GM23338 (cell line): ENCODE measurements around the gene ADCY5. TPM values are rescaled to one million over a fixed set of nuclear protein-coding genes. Genes with fewer than 3 reads are reported as not detected.

ENCODE experiments used
- ATAC-seq: fragments of 200-7000 bp; cut with Tn5 transposase; 3 replicates; pipeline ENCODE4 v1.9.1; 2020
- DNase-seq: peaks from one replicate; pipeline ENCODE4 v3.0.0-alpha.2; 2015; ENCODE audit warnings: low spot score
- H2AFZ ChIP-seq: fragments of 200-600 bp; sonication (generic); 2 replicates; pipeline ENCODE4 v1.8.0; 2016; ENCODE audit warnings: antibody characterized with exemption, mild to moderate bottlenecking, moderate library complexity
- H3F3A ChIP-seq: fragments of 200-600 bp; sonication (generic); replicated peaks from 2 replicates; pipeline ENCODE4 v1.8.0; 2017; ENCODE audit warnings: antibody characterized with exemption, mixed run types, low read depth
- H3K27ac ChIP-seq: fragments of 200-600 bp; sonication (generic); 2 replicates; pipeline ENCODE4 v1.6.1; 2016; ENCODE audit warnings: low read depth
- H3K27me3 ChIP-seq: fragments of 200-600 bp; sonication (generic); 2 replicates; pipeline ENCODE4 v1.8.0; 2016; ENCODE audit warnings: mild to moderate bottlenecking, mixed run types, moderate library complexity; ENCODE audit not compliant: insufficient read depth
- H3K36me3 ChIP-seq: fragments of 200-600 bp; sonication (generic); 2 replicates; pipeline ENCODE4 v1.8.0; 2016; ENCODE audit warnings: mild to moderate bottlenecking; ENCODE audit not compliant: insufficient read depth
- H3K4me1 ChIP-seq: fragments of 200-600 bp; sonication (generic); 2 replicates; pipeline ENCODE4 v1.8.0; 2016; ENCODE audit warnings: mild to moderate bottlenecking, moderate library complexity; ENCODE audit not compliant: insufficient read depth
- H3K4me2 ChIP-seq: fragments of 200-600 bp; sonication (generic); 2 replicates; pipeline ENCODE4 v1.7.1; 2017; ENCODE audit warnings: mixed run types
- H3K4me3 ChIP-seq: fragments of 200-600 bp; sonication (generic); 2 replicates; pipeline ENCODE4 v1.6.1; 2016; ENCODE audit warnings: mixed run types
- H3K79me2 ChIP-seq: fragments of 200-600 bp; sonication (generic); replicated peaks from 2 replicates; pipeline ENCODE4 v1.8.0; 2017; ENCODE audit warnings: mild to moderate bottlenecking; ENCODE audit not compliant: insufficient read depth
- H3K9me2 ChIP-seq: fragments of 200-600 bp; sonication (generic); 2 replicates; pipeline ENCODE4 v1.8.0; 2017; ENCODE audit not compliant: insufficient read depth
- H4K20me1 ChIP-seq: fragments of 200-600 bp; sonication (generic); replicated peaks from 2 replicates; pipeline ENCODE4 v1.8.0; 2017; ENCODE audit warnings: mild to moderate bottlenecking; ENCODE audit not compliant: insufficient read depth
- H3K27ac Mint-ChIP-seq: 2 replicates; pipeline ENCODE4 v1.8.0; 2020; ENCODE audit warnings: inconsistent platforms, mild to moderate bottlenecking, moderate library complexity, mixed read lengths
- H3K27me3 Mint-ChIP-seq: 3 replicates; pipeline ENCODE4 v1.8.0; 2022; ENCODE audit warnings: low read depth, mild to moderate bottlenecking, moderate library complexity, mixed read lengths, inconsistent platforms; ENCODE audit not compliant: insufficient read depth, poor library complexity
- H3K36me3 Mint-ChIP-seq: 3 replicates; pipeline ENCODE4 v1.8.0; 2021; ENCODE audit warnings: low read depth, mild to moderate bottlenecking, inconsistent platforms, moderate library complexity, mixed read lengths
- H3K4me1 Mint-ChIP-seq: 3 replicates; pipeline ENCODE4 v1.8.0; 2020; ENCODE audit warnings: mild to moderate bottlenecking, inconsistent platforms, mixed read lengths
- H3K4me3 Mint-ChIP-seq: 3 replicates; pipeline ENCODE4 v1.8.0; 2021; ENCODE audit warnings: moderate library complexity, mild to moderate bottlenecking, inconsistent platforms, mixed read lengths
- H3K9me3 Mint-ChIP-seq: 3 replicates; pipeline ENCODE4 v1.8.0; 2020; ENCODE audit warnings: moderate library complexity, mild to moderate bottlenecking, inconsistent platforms, mixed read lengths
- CREB1 ChIP-seq: fragments of 250-450 bp; sonication (Bioruptor Pico); IDR thresholded peaks from 2 replicates; pipeline ENCODE4 v1.5.0; 2020; ENCODE audit warnings: low read depth, mild to moderate bottlenecking, moderate library complexity
- EZH2 ChIP-seq: fragments of 200-600 bp; sonication (generic); IDR thresholded peaks from one replicate; pipeline ENCODE4 v1.8.0; 2017; ENCODE audit warnings: antibody characterized with exemption, mild to moderate bottlenecking, low read depth; ENCODE audit not compliant: unreplicated experiment
- EZH2phosphoT487 ChIP-seq: fragments of 200-600 bp; sonication (generic); IDR thresholded peaks from one replicate; pipeline ENCODE4 v1.8.1; 2018; ENCODE audit warnings: antibody characterized with exemption; ENCODE audit not compliant: unreplicated experiment
- JUNB ChIP-seq: IDR thresholded peaks from one replicate; pipeline ENCODE4 v1.6.1; 2016; ENCODE audit warnings: antibody characterized with exemption; ENCODE audit not compliant: unreplicated experiment
- NANOG ChIP-seq: IDR thresholded peaks from 2 replicates; pipeline ENCODE4 v1.6.1; 2016; ENCODE audit warnings: antibody characterized with exemption, borderline replicate concordance
- POLR2AphosphoS5 ChIP-seq: IDR thresholded peaks from 2 replicates; pipeline ENCODE4 v1.6.1; 2016; ENCODE audit warnings: antibody characterized with exemption, low read depth
- STAT1 ChIP-seq: IDR thresholded peaks from one replicate; pipeline ENCODE4 v1.6.1; 2016; ENCODE audit warnings: antibody characterized with exemption; ENCODE audit not compliant: unreplicated experiment
- ZNF114 ChIP-seq: fragments of 250-450 bp; sonication (Bioruptor Pico); IDR thresholded peaks from 2 replicates; pipeline ENCODE4 v1.5.0; 2020; ENCODE audit warnings: mild to moderate bottlenecking, moderate library complexity
- ZNF331 ChIP-seq: fragments of 250-450 bp; sonication (Bioruptor Pico); IDR thresholded peaks from 2 replicates; pipeline ENCODE4 v1.5.0; 2020; ENCODE audit warnings: low read depth, mild to moderate bottlenecking, moderate library complexity
- polyA plus RNA-seq: library from polyadenylated mRNA; unstranded; fragments of >200 nt; fragmentation: Nextera tagmentation; extraction: Ambion mirVana; gene quantifications from 2 replicates; pipeline ENCODE4 v1.2.1, GENCODE V29; 2016
- total RNA-seq: library from RNA; depleted of rRNA; stranded (reverse); fragments of >200 nt; shearing (Covaris generic); gene quantifications from 2 replicates; pipeline ENCODE4 v1.2.3, GENCODE V29; 2014
- TF ChIP-seq, protein P1 (sequence below): IDR thresholded peaks from 2 replicates; pipeline ENCODE4 v1.6.1; 2016; ENCODE audit warnings: antibody characterized with exemption
- TF ChIP-seq, protein P2 (sequence below): IDR thresholded peaks from one replicate; pipeline ENCODE4 v1.6.1; 2018; ENCODE audit warnings: antibody characterized with exemption; ENCODE audit not compliant: unreplicated experiment
- TF ChIP-seq, protein P3 (sequence below): fragments of 250-450 bp; sonication (Bioruptor Pico); IDR thresholded peaks from 2 replicates; pipeline ENCODE4 v1.5.0; 2020; ENCODE audit warnings: mild to moderate bottlenecking, moderate library complexity
- TF ChIP-seq, protein P4 (sequence below), 2 experiments: fragments of 200-600 bp in 1 of 2; sonication (generic) in 1 of 2; conservative IDR thresholded peaks; 2 replicates each; pipeline versions ENCODE4 v1.5.1 to v1.6.1; 2016 to 2017; ENCODE audit warnings: antibody characterized with exemption in 2 of 2, low read depth in 2 of 2, mild to moderate bottlenecking in 2 of 2, moderate library complexity in 1 of 2

The ADCY5 gene
- total and polyA plus RNA-seq, 2 experiments from 2014 or later: 3.5 to 10.2 TPM

DNA sequence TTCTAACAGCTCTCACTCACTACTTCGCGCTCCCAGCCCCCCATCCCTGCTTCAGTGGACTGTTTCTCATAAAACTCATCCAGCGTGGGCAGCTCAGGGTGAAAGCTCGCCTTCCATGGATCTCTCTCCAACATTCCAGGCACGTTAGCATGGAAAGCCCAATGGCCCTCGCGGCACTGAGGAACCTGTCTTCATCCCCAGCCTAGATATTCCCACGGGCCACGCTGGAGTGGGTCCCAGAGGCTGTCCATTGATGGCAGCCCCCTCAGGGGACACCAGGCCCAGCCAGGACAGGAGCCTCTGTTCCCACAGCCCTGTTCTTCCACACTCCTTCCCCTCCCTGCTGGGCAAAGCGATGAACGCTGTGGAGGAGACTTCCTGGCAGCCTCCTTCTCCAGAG lies 126.0 kb downstream of the ADCY5 start:
- Histone ChIP-seq H3K27ac (no peak overlapping the region), H3K27me3 (no peaks in the 10 kb centered on the region), H3K9me2 (no peaks in the 10 kb centered on the region), H2AFZ (no peak overlapping the region), H3F3A (no peaks in the 10 kb centered on the region), H3K4me2 (no peak overlapping the region), H3K4me3 (no peak overlapping the region), H4K20me1 (no peaks in the 10 kb centered on the region), H3K36me3 (no peaks in the 10 kb centered on the region), H3K79me2 (no peaks in the 10 kb centered on the region), H3K4me1 (peaks cover 14% of the 10 kb centered on the region)
- DNase-seq (no peak), ATAC-seq (no peak)
- Mint-ChIP-seq H3K4me1 (peaks cover 43% of the 10 kb centered on the region), H3K27me3 (peaks cover 10% of the 10 kb centered on the region), H3K4me3 (no peak overlapping the region; the same call in 2 of the 3 replicates), H3K27ac (no peak overlapping the region), H3K36me3 (peaks cover 3% of the 10 kb centered on the region; the same call in 1 of the 3 replicates), H3K9me3 (no peaks in the 10 kb centered on the region; the same call in 2 of the 3 replicates)
- TF ChIP-seq ZNF331 (CRISPR knock-in tag) (no peak), EZH2phosphoT487 (no peak), JUNB (no peak), EZH2 (no peak), NANOG (no peak), ZNF114 (no peak), STAT1 (no peak), POLR2AphosphoS5 (no peak), CREB1 (CRISPR knock-in tag) (no peak)
- TF ChIP-seq, protein P1, sequence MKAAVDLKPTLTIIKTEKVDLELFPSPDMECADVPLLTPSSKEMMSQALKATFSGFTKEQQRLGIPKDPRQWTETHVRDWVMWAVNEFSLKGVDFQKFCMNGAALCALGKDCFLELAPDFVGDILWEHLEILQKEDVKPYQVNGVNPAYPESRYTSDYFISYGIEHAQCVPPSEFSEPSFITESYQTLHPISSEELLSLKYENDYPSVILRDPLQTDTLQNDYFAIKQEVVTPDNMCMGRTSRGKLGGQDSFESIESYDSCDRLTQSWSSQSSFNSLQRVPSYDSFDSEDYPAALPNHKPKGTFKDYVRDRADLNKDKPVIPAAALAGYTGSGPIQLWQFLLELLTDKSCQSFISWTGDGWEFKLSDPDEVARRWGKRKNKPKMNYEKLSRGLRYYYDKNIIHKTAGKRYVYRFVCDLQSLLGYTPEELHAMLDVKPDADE: no peak
- TF ChIP-seq, protein P2, sequence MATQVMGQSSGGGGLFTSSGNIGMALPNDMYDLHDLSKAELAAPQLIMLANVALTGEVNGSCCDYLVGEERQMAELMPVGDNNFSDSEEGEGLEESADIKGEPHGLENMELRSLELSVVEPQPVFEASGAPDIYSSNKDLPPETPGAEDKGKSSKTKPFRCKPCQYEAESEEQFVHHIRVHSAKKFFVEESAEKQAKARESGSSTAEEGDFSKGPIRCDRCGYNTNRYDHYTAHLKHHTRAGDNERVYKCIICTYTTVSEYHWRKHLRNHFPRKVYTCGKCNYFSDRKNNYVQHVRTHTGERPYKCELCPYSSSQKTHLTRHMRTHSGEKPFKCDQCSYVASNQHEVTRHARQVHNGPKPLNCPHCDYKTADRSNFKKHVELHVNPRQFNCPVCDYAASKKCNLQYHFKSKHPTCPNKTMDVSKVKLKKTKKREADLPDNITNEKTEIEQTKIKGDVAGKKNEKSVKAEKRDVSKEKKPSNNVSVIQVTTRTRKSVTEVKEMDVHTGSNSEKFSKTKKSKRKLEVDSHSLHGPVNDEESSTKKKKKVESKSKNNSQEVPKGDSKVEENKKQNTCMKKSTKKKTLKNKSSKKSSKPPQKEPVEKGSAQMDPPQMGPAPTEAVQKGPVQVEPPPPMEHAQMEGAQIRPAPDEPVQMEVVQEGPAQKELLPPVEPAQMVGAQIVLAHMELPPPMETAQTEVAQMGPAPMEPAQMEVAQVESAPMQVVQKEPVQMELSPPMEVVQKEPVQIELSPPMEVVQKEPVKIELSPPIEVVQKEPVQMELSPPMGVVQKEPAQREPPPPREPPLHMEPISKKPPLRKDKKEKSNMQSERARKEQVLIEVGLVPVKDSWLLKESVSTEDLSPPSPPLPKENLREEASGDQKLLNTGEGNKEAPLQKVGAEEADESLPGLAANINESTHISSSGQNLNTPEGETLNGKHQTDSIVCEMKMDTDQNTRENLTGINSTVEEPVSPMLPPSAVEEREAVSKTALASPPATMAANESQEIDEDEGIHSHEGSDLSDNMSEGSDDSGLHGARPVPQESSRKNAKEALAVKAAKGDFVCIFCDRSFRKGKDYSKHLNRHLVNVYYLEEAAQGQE: no peak
- TF ChIP-seq, protein P3, sequence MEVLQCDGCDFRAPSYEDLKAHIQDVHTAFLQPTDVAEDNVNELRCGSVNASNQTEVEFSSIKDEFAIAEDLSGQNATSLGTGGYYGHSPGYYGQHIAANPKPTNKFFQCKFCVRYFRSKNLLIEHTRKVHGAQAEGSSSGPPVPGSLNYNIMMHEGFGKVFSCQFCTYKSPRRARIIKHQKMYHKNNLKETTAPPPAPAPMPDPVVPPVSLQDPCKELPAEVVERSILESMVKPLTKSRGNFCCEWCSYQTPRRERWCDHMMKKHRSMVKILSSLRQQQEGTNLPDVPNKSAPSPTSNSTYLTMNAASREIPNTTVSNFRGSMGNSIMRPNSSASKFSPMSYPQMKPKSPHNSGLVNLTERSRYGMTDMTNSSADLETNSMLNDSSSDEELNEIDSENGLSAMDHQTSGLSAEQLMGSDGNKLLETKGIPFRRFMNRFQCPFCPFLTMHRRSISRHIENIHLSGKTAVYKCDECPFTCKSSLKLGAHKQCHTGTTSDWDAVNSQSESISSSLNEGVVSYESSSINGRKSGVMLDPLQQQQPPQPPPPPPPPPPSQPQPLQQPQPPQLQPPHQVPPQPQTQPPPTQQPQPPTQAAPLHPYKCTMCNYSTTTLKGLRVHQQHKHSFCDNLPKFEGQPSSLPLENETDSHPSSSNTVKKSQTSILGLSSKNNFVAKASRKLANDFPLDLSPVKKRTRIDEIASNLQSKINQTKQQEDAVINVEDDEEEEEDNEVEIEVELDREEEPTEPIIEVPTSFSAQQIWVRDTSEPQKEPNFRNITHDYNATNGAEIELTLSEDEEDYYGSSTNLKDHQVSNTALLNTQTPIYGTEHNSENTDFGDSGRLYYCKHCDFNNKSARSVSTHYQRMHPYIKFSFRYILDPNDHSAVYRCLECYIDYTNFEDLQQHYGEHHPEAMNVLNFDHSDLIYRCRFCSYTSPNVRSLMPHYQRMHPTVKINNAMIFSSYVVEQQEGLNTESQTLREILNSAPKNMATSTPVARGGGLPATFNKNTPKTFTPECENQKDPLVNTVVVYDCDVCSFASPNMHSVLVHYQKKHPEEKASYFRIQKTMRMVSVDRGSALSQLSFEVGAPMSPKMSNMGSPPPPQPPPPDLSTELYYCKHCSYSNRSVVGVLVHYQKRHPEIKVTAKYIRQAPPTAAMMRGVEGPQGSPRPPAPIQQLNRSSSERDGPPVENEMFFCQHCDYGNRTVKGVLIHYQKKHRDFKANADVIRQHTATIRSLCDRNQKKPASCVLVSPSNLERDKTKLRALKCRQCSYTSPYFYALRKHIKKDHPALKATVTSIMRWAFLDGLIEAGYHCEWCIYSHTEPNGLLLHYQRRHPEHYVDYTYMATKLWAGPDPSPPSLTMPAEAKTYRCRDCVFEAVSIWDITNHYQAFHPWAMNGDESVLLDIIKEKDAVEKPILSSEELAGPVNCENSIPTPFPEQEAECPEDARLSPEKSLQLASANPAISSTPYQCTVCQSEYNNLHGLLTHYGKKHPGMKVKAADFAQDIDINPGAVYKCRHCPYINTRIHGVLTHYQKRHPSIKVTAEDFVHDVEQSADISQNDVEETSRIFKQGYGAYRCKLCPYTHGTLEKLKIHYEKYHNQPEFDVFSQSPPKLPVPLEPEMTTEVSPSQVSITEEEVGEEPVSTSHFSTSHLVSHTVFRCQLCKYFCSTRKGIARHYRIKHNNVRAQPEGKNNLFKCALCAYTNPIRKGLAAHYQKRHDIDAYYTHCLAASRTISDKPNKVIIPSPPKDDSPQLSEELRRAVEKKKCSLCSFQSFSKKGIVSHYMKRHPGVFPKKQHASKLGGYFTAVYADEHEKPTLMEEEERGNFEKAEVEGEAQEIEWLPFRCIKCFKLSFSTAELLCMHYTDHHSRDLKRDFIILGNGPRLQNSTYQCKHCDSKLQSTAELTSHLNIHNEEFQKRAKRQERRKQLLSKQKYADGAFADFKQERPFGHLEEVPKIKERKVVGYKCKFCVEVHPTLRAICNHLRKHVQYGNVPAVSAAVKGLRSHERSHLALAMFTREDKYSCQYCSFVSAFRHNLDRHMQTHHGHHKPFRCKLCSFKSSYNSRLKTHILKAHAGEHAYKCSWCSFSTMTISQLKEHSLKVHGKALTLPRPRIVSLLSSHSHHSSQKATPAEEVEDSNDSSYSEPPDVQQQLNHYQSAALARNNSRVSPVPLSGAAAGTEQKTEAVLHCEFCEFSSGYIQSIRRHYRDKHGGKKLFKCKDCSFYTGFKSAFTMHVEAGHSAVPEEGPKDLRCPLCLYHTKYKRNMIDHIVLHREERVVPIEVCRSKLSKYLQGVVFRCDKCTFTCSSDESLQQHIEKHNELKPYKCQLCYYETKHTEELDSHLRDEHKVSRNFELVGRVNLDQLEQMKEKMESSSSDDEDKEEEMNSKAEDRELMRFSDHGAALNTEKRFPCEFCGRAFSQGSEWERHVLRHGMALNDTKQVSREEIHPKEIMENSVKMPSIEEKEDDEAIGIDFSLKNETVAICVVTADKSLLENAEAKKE: no peak
- TF ChIP-seq, protein P4, sequence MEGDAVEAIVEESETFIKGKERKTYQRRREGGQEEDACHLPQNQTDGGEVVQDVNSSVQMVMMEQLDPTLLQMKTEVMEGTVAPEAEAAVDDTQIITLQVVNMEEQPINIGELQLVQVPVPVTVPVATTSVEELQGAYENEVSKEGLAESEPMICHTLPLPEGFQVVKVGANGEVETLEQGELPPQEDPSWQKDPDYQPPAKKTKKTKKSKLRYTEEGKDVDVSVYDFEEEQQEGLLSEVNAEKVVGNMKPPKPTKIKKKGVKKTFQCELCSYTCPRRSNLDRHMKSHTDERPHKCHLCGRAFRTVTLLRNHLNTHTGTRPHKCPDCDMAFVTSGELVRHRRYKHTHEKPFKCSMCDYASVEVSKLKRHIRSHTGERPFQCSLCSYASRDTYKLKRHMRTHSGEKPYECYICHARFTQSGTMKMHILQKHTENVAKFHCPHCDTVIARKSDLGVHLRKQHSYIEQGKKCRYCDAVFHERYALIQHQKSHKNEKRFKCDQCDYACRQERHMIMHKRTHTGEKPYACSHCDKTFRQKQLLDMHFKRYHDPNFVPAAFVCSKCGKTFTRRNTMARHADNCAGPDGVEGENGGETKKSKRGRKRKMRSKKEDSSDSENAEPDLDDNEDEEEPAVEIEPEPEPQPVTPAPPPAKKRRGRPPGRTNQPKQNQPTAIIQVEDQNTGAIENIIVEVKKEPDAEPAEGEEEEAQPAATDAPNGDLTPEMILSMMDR (conservative IDR thresholded peaks at IDR 0.05; ENCODE audit: low read depth in 2 of 2): no peak
